ENCODE data around the gene DNAJC11. TPM values are rescaled to one million over a fixed set of nuclear protein-coding genes. Genes with fewer than 3 reads are reported as not detected.

The DNAJC11 gene
- total RNA-seq, 4 donors from 2014 or later, result 28.2 to 45.5 (median 35.9) TPM

DNA sequence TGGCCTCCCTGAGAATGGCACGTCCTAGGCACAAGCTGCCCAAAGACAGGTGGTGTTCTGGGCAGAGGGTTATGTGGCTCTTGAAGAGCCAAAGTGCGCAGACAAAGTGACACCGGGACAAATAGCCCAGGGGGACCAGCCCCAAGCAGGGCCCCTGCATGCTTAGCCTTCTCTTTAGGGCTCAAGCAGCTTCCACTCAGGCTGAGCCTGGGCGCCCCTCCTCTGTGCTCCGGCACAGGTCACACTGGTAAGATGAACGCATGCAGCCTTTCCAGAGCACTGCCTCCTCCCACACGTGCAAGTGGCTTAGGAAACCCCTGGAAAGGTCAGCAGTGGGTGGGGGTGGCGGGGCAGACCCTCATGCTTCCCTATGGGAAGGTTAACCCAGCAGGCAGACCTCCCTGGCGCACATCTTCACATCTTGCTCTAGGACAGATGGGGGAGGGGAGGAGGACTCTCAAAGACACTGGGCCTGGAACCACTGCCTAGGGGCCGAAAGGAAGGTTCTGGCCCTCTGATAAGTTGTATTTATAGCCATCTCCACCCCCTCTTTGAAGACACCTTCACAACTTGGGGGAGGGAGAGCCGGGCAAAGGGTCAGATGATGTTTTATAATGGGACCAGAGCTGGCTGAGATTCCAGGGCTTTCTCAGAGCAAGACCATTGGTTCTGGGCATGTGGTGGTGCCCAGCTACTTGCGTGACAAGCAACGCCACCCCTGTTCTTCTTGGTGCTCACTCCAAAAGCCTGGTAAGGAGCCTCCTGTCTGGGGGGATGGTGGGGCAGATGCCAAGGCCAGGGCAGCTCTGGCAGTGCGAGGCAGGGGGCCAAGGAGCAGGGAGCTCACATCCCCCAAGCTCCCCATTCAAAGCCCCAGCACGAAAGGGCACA lies 104.5 kb downstream of the DNAJC11 start:
- Histone ChIP-seq H3K9me3 (no peaks in the 10 kb centered on the region), H3K4me3 (replicated peaks in 1 of 3) (no peak overlapping the region), H3K27ac (no peak overlapping the region), H3K27me3 (no peaks in the 10 kb centered on the region), H3K36me3 (peaks cover 43 to 64% of the 10 kb centered on the region in 2 donors), H3K4me1 (peaks cover 20 to 39% of the 10 kb centered on the region in 2 donors)
- no peak for DNase-seq
- no peak for TF ChIP-seq POLR2A (IDR thresholded peaks at IDR 0.05)
- TF ChIP-seq, protein P1, sequence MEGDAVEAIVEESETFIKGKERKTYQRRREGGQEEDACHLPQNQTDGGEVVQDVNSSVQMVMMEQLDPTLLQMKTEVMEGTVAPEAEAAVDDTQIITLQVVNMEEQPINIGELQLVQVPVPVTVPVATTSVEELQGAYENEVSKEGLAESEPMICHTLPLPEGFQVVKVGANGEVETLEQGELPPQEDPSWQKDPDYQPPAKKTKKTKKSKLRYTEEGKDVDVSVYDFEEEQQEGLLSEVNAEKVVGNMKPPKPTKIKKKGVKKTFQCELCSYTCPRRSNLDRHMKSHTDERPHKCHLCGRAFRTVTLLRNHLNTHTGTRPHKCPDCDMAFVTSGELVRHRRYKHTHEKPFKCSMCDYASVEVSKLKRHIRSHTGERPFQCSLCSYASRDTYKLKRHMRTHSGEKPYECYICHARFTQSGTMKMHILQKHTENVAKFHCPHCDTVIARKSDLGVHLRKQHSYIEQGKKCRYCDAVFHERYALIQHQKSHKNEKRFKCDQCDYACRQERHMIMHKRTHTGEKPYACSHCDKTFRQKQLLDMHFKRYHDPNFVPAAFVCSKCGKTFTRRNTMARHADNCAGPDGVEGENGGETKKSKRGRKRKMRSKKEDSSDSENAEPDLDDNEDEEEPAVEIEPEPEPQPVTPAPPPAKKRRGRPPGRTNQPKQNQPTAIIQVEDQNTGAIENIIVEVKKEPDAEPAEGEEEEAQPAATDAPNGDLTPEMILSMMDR (IDR thresholded peaks at IDR 0.05), result no peak
- intact Hi-C loops (cut with DNase I), result no loop called here
- 87 to 100% methylated on average over 5 to 13 of the region's 15 CpGs for WGBS, 2 donors

DNA sequence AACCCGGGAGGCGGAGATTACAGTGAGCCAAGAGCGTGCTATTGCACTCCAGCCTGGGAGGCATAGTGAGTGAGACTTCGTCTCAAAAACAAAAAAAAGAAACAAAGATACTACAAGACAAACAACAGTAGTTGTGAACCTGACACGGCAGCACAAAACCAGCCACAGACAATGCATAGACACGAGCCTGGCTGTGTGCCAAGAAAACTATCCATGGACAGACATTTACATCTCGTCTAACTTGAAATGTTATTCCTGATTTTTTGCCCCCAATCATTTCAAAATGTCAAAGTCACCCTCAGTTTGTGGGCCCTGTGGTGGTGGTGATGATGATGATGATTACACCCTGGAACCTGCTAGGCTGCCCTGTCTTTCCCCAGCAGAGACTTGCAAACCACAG lies 105.3 kb downstream of the DNAJC11 start:
- Histone ChIP-seq H3K9me3 (no peaks in the 10 kb centered on the region), H3K36me3 (peaks cover 43 to 64% of the 10 kb centered on the region in 2 donors), H3K4me3 (replicated peaks in 1 of 3) (no peak overlapping the region), H3K27me3 (no peaks in the 10 kb centered on the region), H3K4me1 (peaks cover 20 to 39% of the 10 kb centered on the region in 2 donors), H3K27ac (no peak overlapping the region)
- WGBS, 2 donors, result 71 to 72% methylated on average over 7 of the region's 7 CpGs
- intact Hi-C loops (cut with DNase I), result no loop called here
- TF ChIP-seq, protein P1 (IDR thresholded peaks at IDR 0.05), result no peak
- TF ChIP-seq POLR2A (IDR thresholded peaks at IDR 0.05), result no peak
- DNase-seq, result no peak

DNA sequence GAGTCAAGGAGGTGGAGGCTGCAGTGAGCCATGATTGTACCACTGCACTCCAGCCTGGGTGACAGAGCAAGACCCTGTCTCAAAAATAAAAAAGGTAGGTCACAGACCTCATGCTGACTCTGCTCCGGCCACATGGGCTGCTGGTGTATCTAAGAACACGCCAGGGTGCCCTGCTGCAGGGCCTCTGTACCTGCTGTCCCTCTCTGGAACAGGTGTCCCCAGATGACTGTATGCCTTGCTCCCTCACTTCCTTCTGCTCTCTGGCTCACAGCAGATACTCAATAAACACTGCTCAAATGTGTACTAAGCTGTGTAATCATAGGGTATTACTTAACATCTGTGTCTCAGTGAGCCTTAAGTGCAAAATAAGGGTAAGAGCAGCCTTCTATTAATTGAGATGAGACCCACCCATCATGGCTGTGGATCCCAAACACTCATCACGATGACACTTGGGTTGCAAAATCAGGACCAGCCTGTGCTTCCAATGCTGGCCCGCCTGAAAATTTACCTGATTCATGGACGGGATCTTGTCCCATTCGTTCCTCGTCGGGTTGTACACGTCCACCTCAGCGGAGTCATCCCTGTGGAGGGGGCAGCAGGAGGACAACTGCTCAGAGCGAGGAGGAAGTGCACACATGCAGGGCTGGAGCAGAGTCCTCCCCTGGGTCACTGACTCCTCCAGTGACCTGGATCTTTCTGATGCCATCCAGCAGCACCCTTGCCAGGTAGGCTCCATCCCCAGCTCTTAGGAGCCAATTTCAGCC lies 106.5 kb downstream of the DNAJC11 start:
- no peak for TF ChIP-seq POLR2A (IDR thresholded peaks at IDR 0.05)
- TF ChIP-seq, protein P1 (IDR thresholded peaks at IDR 0.05), result no peak
- no peak for DNase-seq
- Histone ChIP-seq H3K9me3 (no peaks in the 10 kb centered on the region), H3K27me3 (no peaks in the 10 kb centered on the region), H3K36me3 (peaks cover 43 to 69% of the 10 kb centered on the region in 2 donors), H3K27ac (no peak overlapping the region), H3K4me3 (replicated peaks in 1 of 3) (no peak overlapping the region), H3K4me1 (peaks cover 14 to 35% of the 10 kb centered on the region in 2 donors)
- intact Hi-C loops (cut with DNase I), result no loop called here
- 95 to 96% methylated on average over 8 to 11 of the region's 11 CpGs for WGBS, 2 donors

DNA sequence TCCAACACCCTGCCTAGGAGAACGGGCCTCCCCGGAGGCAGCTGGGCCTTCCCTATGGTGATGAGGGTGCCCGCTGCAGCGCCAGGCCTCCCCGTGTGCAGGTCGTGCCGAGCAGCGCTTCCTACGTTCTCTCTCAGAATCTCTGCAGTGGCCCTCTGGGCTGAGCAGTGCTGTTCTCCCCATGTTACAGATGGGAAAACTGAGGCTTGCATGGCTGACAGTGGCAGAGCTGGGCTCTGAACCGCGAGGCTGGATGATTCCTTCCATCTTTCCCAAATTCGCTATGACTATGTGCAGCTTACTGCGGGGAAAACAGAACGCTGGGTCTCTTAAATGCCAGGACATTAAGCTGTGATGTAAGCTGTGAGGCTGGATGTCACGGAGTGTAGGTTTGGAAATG lies 107.8 kb downstream of the DNAJC11 start:
- TF ChIP-seq POLR2A (IDR thresholded peaks at IDR 0.05), result no peak
- TF ChIP-seq, protein P1 (IDR thresholded peaks at IDR 0.05), result no peak
- Histone ChIP-seq H3K27ac (no peak overlapping the region), H3K4me3 (replicated peaks in 1 of 3) (no peak overlapping the region), H3K27me3 (no peaks in the 10 kb centered on the region), H3K36me3 (peaks cover 51 to 78% of the 10 kb centered on the region in 2 donors), H3K9me3 (no peaks in the 10 kb centered on the region), H3K4me1 (peaks cover 4 to 21% of the 10 kb centered on the region in 2 donors)
- no peak for DNase-seq
- WGBS, 2 donors, result 96 to 99% methylated on average over 13 to 14 of the region's 15 CpGs
- intact Hi-C loops (cut with DNase I), result no loop called here
